ENCODE measurements around the gene LGALS3BP.

DNA sequence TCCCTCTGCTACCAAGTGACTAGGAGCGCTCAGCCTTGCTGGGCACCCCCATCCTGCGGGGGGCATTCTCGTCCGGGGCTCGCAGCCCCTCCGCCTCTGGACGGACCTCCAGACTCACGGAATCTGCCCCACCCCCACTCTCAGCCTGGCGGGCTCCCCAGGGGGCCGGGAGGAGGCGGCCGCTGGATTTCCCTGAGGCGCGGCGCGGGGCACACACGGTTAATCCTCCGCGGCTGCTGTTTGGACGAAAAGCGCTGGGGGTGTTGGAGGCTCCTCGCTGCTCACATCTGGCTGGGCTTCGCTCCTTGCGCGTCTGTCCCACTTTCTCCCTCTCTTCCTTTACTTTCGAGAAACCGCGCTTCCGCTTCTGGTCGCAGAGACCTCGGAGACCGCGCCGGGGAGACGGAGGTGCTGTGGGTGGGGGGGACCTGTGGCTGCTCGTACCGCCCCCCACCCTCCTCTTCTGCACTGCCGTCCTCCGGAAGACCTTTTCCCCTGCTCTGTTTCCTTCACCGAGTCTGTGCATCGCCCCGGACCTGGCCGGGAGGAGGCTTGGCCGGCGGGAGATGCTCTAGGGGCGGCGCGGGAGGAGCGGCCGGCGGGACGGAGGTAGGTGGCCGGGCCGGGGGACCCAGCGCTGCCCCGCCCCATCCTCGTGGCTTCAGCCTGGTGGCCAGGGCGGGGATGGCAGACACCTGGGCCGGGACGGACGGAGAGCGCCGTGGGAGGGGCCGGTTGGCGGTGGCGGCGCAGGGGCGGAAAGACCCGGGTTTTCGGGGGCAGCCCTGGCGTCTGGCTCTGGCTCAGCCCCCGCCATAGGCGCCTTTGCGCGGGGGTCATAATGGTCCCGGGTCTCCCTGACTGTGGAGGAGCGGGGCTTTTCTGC, 44.4 kb upstream of the LGALS3BP start, which contains the start of gene C1QTNF1:
- no peak for TF ChIP-seq EZH2 (IDR thresholded peaks at IDR 0.05; ENCODE audit: borderline replicate concordance, low read length)
- TF ChIP-seq, protein P1, sequence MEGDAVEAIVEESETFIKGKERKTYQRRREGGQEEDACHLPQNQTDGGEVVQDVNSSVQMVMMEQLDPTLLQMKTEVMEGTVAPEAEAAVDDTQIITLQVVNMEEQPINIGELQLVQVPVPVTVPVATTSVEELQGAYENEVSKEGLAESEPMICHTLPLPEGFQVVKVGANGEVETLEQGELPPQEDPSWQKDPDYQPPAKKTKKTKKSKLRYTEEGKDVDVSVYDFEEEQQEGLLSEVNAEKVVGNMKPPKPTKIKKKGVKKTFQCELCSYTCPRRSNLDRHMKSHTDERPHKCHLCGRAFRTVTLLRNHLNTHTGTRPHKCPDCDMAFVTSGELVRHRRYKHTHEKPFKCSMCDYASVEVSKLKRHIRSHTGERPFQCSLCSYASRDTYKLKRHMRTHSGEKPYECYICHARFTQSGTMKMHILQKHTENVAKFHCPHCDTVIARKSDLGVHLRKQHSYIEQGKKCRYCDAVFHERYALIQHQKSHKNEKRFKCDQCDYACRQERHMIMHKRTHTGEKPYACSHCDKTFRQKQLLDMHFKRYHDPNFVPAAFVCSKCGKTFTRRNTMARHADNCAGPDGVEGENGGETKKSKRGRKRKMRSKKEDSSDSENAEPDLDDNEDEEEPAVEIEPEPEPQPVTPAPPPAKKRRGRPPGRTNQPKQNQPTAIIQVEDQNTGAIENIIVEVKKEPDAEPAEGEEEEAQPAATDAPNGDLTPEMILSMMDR (IDR thresholded peaks at IDR 0.05; ENCODE audit: low read length): no peak

Data from OCI-LY1 (cell line).